Caki2 (cell line): ENCODE data around the gene ADK. TPM values are rescaled to one million over a fixed set of nuclear protein-coding genes. Genes with fewer than 3 reads are reported as not detected.
"Not testable (repeated sequence)": the region's sequence is repeated elsewhere in the genome, so short reads cannot be mapped to it uniquely, and the experiment has no call there.

Experiments used
- DNase-seq: peaks from one replicate; pipeline ENCODE4 v3.0.0-alpha.2; 2015; ENCODE audit warnings: low read depth
- in situ Hi-C: cut with HindIII; loops from 2 replicates; pipeline ENCODE4 v1.10.0; 2016; ENCODE audit warnings: low sequenced_read_pairs, low pct_unique_long_range_greater_than_20kb, mixed read lengths
- total RNA-seq: library from RNA; depleted of rRNA; stranded (reverse); fragments of >200 nt; shearing (Covaris generic); gene quantifications from 2 replicates; pipeline ENCODE4 v1.2.3, GENCODE V29; 2014; ENCODE audit warnings: low replicate concordance

Gene ADK
- total RNA-seq, 1 experiment from 2014 or later = 26.5 TPM

DNA sequence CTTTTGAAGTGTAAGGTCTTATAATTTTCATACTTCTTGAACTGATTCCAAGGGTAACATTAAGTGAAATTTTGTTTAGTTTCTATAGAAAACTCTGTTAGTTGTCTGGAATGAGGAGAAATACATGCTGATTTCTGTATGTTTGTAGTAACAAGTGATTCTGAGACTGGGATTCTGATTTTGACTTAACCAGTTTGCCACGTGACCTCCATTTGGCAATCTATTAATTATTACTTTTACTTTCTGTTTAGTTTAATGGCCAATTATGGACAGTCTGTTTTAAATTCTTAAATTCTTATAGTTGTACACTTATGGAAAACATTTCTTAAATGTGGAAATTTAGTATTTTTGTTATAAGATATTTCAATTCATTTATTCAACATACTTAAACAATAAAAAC is 163.1 kb downstream of the ADK start:
- in situ Hi-C loops = no loop called here
- DNase-seq = no peak

DNA sequence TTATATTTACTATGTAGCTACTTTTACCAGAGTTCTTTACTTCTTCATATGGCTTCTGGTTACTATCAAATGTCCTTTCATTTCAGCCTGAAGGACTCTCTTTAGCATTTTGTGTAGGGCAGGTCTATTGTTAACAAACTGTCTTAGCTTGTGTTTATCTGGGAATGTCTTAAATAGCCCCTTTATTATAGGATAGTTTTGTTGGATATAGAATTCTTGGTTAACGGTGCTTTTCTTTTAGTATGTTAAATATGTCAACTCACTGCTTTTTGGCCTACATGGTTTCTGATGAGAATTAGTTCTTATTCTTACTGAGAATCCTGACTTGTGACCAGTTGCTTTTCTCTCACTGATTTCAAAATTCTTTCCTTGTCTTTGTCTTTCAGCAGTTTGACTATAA is 169.0 kb downstream of the ADK start:
- in situ Hi-C loops = no loop called here

DNA sequence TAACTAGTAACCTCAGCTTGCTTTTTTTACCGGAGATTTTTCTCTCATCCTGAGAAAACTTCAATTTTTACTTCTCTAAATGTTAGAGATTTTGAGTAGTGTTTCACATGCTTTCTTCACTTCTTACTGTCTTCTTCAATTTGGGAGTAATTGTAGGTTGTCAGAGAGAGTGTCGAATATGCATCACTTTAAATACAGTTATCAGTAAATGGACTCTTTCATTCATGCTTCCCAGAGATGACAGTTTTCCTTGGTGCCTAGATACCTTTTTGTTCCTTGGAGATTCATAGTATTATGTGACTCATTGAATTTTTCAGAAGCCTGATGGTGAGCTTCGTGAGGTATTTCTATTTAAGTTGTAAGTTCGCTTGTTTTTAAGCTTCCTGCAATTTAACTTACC is 169.7 kb downstream of the ADK start:
- DNase-seq = no peak

More for the DNA sequence above, 169.0 kb downstream of the ADK start:
- DNase-seq = no peak

DNA sequence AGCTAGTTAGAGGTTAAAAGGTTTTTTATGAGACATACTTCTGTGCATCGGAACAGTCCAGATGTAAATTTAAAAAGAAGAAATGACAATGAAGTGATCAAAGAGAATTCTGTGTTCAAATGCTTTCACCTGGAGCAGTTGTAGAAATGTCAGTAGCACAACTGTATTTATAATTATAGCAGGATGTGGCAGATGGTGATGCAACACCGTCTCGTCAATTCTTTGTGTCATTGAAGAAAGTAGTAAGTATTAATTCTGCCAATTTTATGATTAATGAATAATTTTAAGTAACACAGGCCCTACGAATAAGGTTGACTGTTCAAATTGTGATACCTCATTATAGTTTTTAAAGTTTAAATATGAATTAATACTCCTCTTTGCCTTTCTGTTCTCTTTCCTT is 171.1 kb downstream of the ADK start:
- no peak for DNase-seq
- in situ Hi-C loops = no loop called here

More for the DNA sequence above, 169.7 kb downstream of the ADK start:
- in situ Hi-C loops = no loop called here

DNA sequence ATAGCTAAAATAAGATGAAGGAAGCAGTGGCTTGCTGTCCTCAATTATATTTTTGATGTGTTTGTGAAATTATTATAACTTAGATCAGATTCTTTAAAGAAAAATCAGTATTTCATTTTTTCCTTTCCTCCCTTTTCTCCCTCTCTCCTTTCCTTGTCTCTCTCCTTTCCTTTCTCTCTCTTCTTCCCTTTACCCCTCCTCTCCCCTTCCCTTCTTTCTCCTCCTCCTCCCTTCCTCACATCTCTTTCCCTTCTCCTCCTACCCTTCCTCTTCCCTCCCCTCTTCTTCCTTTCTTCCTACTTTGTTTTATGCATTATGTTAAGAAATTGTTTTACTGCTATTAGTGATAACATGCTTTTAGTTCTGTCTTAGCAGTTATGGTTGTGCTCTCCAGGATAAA is 171.5 kb downstream of the ADK start:
- no peak for DNase-seq
- in situ Hi-C loops = no loop called here

DNA sequence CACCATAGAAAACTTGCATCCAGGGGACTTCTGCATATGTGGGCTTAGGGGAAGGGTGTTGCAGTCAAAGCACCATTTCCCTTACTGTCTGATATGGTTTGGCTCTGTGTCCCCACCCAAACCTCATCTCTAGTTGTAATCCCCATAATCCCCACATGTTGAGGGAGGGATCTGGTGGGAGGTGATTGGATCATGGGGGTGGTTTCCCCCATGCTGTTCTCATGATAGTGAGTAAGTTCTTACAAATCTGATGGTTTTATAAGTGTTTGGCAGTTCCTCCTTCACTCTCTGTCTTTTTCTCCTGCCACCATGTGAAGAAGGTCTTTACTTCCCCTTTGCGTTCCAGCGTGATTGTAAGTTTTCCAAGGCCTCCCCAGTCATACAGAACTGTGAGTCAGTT is 177.4 kb downstream of the ADK start:
- in situ Hi-C loops = no loop called here
- no peak for DNase-seq

DNA sequence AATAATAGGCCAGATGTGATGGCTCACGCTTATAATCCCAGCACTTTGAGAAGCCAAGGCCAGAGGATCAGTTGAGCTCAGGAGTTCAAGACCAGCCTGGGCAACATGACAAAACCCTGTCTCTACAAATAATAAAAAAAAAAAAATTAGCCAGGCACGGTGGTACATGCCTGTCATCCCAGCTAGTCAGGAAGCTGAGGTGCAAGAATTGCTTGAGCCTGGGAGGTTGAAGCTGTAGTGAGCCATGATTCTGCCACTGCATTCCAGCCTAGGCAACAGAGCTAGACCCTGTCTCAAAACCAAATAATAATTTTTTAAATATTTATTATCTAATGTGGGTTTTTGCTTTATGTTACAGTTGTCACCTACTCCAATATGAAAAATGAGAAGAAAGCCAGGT is 178.9 kb downstream of the ADK start:
- no peak for DNase-seq

DNA sequence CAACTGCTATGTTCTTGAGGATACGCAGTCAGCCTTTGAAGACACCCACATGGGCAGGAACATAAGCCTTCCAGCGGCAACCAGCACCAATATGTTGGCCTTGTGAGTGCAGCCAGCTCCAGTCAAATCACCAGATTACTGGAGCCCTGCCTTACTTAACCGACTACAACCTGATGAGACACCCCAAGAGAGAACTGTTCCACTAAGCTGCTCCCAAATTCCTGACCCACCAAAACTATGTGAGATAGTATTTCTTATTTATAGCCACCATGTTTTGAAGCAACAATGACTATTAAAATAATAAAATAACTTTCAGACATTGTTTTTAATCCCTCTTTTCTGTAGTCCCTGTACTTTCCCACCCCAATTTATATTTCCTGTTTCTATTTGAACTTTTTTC is 179.6 kb downstream of the ADK start:
- in situ Hi-C loops = no loop called here
- DNase-seq = no peak

More for the DNA sequence above, 178.9 kb downstream of the ADK start:
- in situ Hi-C loops = no loop called here

DNA sequence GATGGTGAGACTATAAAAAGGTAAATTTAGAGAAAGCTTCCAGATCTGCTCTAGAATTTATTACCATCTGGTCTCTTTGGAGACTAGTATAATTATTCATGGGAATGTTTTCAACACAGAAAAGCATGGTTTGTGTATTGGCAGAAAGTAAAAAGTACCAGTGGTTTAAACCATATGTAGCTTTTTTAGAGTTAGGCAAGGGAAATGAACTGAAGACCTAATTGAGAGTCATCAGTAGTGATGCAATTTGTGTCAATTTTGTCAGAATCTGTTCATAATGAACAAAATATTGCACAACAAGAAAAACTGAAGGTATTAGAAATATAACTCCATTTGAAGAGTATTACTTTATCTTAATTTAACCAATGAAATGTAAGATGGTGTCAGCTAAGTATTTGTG is 181.4 kb downstream of the ADK start:
- in situ Hi-C loops = no loop called here
- DNase-seq = no peak

DNA sequence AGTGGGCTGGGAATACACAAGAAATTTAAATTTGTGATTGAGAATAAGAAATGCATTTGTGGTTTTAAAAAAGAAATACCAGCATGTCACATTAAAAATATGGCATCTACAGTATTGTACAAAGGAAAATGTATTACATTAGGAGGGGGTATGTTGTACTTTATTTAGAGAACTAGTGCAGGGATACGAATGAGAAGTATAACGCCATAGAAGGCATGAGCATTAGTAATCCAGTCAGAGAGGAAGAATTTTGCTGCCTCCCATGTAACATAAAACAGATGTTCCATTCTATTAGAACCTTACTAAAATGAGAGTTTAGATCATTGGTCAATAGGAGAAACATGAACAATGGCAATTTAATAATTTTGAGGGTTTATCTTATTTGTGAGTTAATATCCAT is 182.2 kb downstream of the ADK start:
- no peak for DNase-seq
- in situ Hi-C loops = no loop called here

DNA sequence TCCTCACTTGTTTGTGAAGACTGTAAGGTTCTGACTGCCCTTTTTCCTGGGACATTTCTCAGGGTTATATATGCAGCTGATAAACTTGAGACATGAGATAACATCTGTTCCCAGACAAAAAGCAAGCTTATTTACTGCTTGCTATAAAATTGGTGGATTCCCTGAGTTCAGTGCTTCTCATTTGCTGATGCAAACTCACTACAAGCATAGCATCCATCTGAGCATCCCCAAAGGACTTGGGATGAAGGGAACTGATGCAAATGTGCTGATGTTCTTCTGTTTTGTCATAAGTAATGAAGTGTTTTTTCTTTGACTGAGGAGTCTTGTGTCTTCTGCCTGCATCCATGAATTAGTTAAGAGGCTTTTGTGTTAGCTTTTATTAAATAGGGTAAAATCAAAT is 183.2 kb downstream of the ADK start:
- in situ Hi-C loops = no loop called here
- no peak for DNase-seq

DNA sequence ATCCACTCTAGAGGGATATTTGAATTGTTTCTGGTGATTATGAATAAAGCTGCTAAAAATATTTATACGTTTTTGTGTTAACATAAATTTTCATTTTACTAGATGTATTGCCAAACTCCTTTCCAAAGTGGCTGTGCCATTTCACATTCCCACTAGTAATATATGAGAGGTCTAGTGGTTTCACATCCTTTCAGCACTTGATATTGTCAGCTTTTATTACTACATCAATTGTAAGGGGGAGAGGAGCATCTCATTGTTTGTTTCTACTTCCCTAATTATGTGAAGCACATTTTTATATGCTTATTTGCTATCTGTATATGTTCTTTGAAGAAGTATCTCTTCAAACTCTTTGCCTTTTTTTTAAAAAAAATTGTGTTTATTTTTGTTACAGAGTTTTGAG is 184.5 kb downstream of the ADK start:
- in situ Hi-C loops = no loop called here
- no peak for DNase-seq

DNA sequence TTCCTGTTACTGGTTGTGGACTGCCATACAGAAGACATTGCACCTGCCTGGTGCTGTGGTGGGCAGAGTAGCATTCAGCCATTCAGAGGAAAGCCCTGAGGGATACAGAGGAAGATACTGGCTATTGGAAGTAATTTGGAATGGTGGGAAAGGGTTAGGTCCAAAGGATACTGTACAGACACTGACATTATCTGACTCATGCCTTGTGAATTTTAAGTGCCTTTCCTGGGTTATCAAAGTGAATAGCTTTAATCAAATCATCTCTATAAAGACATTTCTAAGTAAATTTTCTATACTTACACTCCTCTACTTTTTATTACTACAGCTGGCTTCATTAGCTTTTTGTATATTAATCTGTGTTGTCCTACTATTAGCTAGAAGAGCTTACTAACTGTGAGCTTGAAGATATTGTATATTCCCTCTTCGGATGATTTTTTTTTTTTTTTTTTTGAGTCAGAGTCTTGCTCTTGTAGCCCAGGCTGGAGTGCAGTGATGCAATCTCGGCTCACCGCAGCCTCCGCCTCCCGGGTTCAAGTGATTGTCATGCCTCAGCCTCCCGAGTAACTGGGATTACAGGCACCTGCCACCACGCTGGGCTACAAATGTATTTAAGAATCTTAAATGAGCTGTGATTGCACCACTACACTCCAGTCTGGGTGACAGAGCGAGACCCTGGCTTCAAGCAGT is 186.5 kb downstream of the ADK start:
- in situ Hi-C loops = no loop called here
- no peak for DNase-seq

DNA sequence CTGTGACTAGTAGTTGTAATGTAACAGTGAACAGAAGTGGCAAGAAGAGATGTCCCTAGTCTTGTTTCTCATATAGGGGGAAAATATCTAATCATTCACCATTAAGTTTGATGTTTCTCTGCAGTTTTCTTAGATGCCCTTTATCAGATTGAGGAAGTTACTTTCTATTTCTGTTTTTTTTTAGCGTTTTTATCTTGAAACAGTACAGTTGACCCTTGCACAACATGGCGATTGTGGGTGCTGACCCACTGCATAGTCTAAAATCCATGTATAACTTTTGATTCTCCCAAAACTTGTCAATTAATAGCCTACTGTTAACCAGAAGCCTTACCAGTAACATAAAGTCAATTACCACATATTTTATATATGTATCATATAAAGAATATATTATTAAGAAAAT is 192.0 kb downstream of the ADK start:
- in situ Hi-C loops = no loop called here
- DNase-seq = no peak

DNA sequence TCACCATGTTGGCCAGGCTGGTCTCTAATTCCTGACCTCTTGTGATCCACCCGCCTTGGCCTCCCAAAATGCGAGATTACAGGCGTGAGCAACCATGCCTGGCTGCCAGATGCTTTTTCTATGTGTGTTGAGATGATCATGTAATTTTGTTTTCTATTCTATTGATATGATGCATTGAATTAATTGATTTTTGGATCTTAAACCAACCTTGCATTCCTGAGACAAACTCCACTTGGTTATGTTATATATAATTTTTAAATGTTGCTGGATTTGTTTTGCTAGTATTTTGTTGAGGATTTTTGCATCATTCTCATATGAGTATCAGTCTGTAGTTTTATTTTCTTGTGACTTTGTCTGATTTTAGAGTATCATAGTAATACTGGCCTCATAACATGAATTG is 192.8 kb downstream of the ADK start:
- in situ Hi-C loops = no loop called here
- no peak for DNase-seq

DNA sequence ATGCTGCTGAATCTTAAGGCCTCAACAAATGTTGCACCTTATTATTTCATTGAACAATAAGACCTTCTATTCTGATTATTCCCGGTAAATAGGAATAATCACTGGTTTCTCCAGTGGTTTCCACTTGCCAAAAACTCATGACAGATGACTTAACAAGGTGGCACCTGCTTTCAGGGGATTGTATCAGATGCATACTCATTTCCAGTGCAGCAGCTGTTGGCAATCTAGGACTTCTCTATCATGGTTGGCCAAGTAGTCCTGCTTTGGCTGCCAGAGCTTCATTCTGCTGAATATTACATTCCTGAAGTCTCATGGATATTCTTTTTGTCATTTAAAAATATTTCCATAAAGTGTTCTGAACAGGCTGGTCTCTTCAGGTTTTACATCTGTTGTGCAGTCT is 193.3 kb downstream of the ADK start:
- DNase-seq = no peak
- in situ Hi-C loops = no loop called here

DNA sequence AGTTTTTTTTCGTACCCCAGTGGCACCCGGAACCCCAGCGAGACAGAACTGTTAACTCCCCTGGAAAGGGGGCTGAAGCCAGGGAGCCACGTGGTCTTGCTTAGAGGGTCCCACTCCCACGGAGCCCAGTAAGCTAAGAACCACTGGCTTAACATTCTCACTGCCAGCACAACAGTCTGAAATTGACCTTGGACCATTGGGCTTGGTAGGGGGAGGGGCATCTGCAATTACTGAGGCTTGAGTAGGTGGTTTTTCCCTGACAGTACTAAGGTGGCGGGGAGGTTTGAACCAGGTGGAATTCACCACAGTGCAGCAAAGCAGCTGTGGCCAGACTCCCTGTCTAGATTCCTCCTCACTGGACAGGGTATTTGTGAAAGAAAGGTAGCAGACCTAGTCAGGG is 196.5 kb downstream of the ADK start:
- DNase-seq = no peak
- in situ Hi-C loops = no loop called here

DNA sequence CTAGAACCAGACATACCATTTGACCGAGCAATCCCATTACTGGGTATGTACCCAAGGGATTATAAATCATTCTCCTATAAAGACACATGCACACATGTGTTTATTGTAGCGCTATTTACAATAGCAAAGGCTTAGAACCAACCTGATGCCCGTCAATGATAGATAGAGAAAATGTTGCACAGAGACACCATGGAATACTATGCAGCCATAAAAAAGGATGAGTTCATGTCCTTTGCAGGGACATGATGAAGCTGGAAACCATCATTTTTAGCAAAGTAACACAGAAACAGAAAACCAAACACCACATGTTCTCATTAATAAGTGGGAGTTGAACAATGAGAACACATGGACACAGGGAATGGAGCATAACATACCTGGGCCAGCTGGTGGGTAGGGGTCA is 202.0 kb downstream of the ADK start:
- in situ Hi-C loops, DNase-seq: not testable (repeated sequence)

DNA sequence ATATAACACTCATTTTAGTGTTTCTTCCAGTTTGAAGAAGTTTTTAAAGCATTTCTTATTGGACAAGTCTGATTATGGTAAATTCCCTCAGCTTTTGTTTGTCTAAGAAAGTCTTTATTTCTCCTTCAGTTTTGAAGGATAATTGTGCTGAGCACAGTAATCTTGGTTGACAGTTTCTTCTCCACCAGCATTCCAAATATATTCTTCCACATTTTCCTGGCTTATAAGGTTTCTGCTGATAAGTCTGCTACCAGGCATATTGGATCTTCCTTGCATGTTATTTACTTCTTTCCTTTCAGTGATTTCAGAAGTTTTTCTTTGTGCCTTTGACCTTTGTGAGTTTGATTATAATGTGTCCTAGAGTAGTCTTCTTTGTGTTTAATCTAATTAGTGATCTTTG is 210.7 kb downstream of the ADK start:
- no peak for DNase-seq
- in situ Hi-C loops = no loop called here

DNA sequence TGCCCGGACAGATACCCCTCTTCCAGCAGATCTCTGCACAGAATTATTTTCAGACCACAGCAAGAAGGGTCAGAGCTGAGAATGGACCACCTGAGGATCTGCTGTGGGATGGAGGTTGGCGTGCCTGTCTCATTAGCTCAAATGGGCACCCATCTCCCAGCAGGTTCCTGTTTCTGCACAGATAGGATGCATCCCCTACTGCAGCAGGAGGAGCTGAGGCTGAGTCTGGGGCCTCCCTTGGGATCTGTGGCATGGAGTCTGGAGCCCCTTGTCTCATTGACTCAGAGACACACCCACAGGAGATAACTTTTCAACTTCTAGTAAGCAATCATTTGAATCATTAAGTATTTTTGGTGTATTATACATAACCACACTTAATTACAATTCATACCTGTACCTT is 212.7 kb downstream of the ADK start:
- no peak for DNase-seq
- in situ Hi-C loops = no loop called here

DNA sequence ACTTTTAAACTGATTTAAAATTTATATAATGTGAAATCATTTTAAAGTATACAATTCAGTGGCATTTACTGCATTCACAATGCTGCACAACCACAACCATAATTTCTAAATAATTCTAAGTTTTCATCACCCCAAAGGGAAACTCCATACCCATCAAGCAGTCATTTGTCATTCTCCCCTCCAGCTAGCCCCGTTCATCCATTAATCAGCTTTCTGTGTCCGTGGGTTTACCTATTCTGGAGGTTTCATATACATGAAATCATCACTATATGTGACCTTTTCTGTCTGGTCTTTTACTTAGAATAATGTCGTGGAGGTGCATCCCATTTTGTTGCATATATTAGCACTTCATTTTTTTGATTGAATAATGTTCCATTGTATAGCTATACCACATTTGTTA is 214.1 kb downstream of the ADK start:
- no peak for DNase-seq
- in situ Hi-C loops = no loop called here
